Endodermal cell (in vitro differentiated cells): ENCODE measurements around the gene C4orf36. TPM values are rescaled to one million over a fixed set of nuclear protein-coding genes. Genes with fewer than 3 reads are reported as not detected.

Source experiments
- DNase-seq: peaks from one replicate; pipeline ENCODE4 v3.0.0-alpha.2; 2017
- H3K27ac ChIP-seq: 2 replicates; pipeline ENCODE4 v1.5.1; 2013; ENCODE audit warnings: mild to moderate bottlenecking, low read depth, low read length, moderate library complexity
- H3K27me3 ChIP-seq: 2 replicates; pipeline ENCODE4 v1.6.1; 2013; ENCODE audit warnings: mild to moderate bottlenecking, low read length, moderate library complexity; ENCODE audit not compliant: insufficient read depth, control insufficient read depth, poor library complexity, severe bottlenecking
- H3K36me3 ChIP-seq: 2 replicates; pipeline ENCODE4 v1.7.0; 2013; ENCODE audit warnings: mild to moderate bottlenecking, low read length, moderate library complexity; ENCODE audit not compliant: control insufficient read depth, insufficient read depth
- H3K4me1 ChIP-seq: one replicate; pipeline ENCODE4 v1.7.0; 2013; ENCODE audit warnings: low read length; ENCODE audit not compliant: control insufficient read depth, insufficient read depth
- H3K4me3 ChIP-seq: 2 replicates; pipeline ENCODE4 v1.5.1; 2013; ENCODE audit warnings: mild to moderate bottlenecking, low read length, moderate library complexity
- H3K9ac ChIP-seq: 2 replicates; pipeline ENCODE4 v1.6.1; 2013; ENCODE audit warnings: mild to moderate bottlenecking, low read length, moderate library complexity; ENCODE audit not compliant: poor library complexity, severe bottlenecking; ENCODE audit errors: extremely low read depth
- H3K9me3 ChIP-seq: 2 replicates; pipeline ENCODE4 v1.6.1; 2013; ENCODE audit warnings: mild to moderate bottlenecking, low read length, moderate library complexity; ENCODE audit not compliant: control insufficient read depth
- H3K27ac Mint-ChIP-seq: 2 replicates; pipeline ENCODE4 v1.8.0; 2020; ENCODE audit warnings: mixed read lengths
- H3K27me3 Mint-ChIP-seq: 2 replicates; pipeline ENCODE4 v1.8.0; 2021; ENCODE audit warnings: mild to moderate bottlenecking, mixed read lengths; ENCODE audit not compliant: insufficient read depth
- H3K36me3 Mint-ChIP-seq: 2 replicates; pipeline ENCODE4 v1.8.0; 2020; ENCODE audit warnings: low read depth, mixed read lengths
- H3K4me1 Mint-ChIP-seq: 2 replicates; pipeline ENCODE4 v1.8.0; 2020; ENCODE audit warnings: mixed read lengths
- H3K4me3 Mint-ChIP-seq: 2 replicates; pipeline ENCODE4 v1.8.0; 2020; ENCODE audit warnings: mild to moderate bottlenecking, moderate library complexity, mixed read lengths
- H3K9me3 Mint-ChIP-seq: 2 replicates; pipeline ENCODE4 v1.8.0; 2020; ENCODE audit warnings: mild to moderate bottlenecking, mixed read lengths
- CTCF ChIP-seq: fragments of 200-600 bp; sonication (generic); conservative IDR thresholded peaks from 2 replicates; pipeline ENCODE4 v1.5.0; 2021; ENCODE audit warnings: antibody characterized with exemption, mild to moderate bottlenecking
- WGBS, 2 experiments: methylation state at CpG; one replicate each; pipeline versions ENCODE4 v1.1.5 to v1.1.7; 2013; ENCODE audit warnings: missing lambda C conversion rate in 2 of 2, mixed read lengths in 1 of 2; ENCODE audit not compliant: insufficient coverage in 1 of 2, insufficient read length in 1 of 2; 5-methylcytosine and 5-hydroxymethylcytosine counted together
- total RNA-seq, 2 donors: library from RNA; stranded (reverse); fragmentation: NEBNext Ultra II Directional in 1 of 2; extraction: Animal tissue kit (Norgen Biotek cat#: 25700) in 1 of 2; gene quantifications; 2 replicates in 1 of 2; 3 replicates in 1 of 2; pipeline ENCODE4 v1.2.1, GENCODE V29; 2021

Gene C4orf36
- total RNA-seq, 2 donors from 2014 or later, result 2.2 to 3.7 TPM

GRCh38 chr4:86856896-86857295, 35.3 kb downstream of the C4orf36 start:
- no peak for DNase-seq
- WGBS, 2 experiments, result 67% methylated on average over 1 of the region's 1 CpG; no CpG with 5 or more reads in 1 of the 2 experiments
- Mint-ChIP-seq H3K9me3 (no peaks in the 10 kb centered on the region), H3K4me1 (peaks cover 24% of the 10 kb centered on the region), H3K36me3 (no peaks in the 10 kb centered on the region), H3K4me3 (no peak overlapping the region), H3K27me3 (peaks cover 11% of the 10 kb centered on the region), H3K27ac (no peak overlapping the region)
- Histone ChIP-seq H3K27me3 (no peaks in the 10 kb centered on the region), H3K9me3 (no peaks in the 10 kb centered on the region), H3K4me3 (no peak overlapping the region), H3K9ac (no peak overlapping the region), H3K36me3 (no peaks in the 10 kb centered on the region), H3K27ac (no peak overlapping the region), H3K4me1 (peaks cover 16% of the 10 kb centered on the region)
- TF ChIP-seq CTCF, result no peak

- no peak for DNase-seq
- Mint-ChIP-seq H3K27me3 (peaks cover 11% of the 10 kb centered on the region), H3K4me1 (peaks cover 22% of the 10 kb centered on the region), H3K4me3 (no peak overlapping the region), H3K36me3 (no peaks in the 10 kb centered on the region), H3K9me3 (no peaks in the 10 kb centered on the region), H3K27ac (no peak overlapping the region)
- no peak for TF ChIP-seq CTCF
- H3K36me3 ChIP-seq, result no peaks in the 10 kb centered on the region
- H3K27me3 ChIP-seq, result no peaks in the 10 kb centered on the region
- peaks cover 14% of the 10 kb centered on the region for H3K4me1 ChIP-seq
- WGBS, 2 experiments, result 88 to 94% methylated on average over 2 of the region's 2 CpGs
- no peak overlapping the region for H3K9ac ChIP-seq
- H3K4me3 ChIP-seq, result no peak overlapping the region
- H3K27ac ChIP-seq, result no peak overlapping the region
- no peaks in the 10 kb centered on the region for H3K9me3 ChIP-seq
Observed at GRCh38 chr4:86855572-86855971, 36.6 kb downstream of the C4orf36 start.

GRCh38 chr4:86853209-86853608, 39.0 kb downstream of the C4orf36 start:
- TF ChIP-seq CTCF, result no peak
- 91% methylated on average over 3 to 5 of the region's 5 CpGs for WGBS, 2 experiments

More at GRCh38 chr4:86853209-86853608, 39.0 kb downstream of the C4orf36 start:
- Histone ChIP-seq H3K9ac (no peak overlapping the region), H3K4me1 (peaks cover 7% of the 10 kb centered on the region), H3K4me3 (no peak overlapping the region), H3K27me3 (no peaks in the 10 kb centered on the region), H3K36me3 (no peaks in the 10 kb centered on the region), H3K9me3 (no peaks in the 10 kb centered on the region), H3K27ac (no peak overlapping the region)
- Mint-ChIP-seq H3K4me1 (peaks cover 13% of the 10 kb centered on the region), H3K4me3 (no peak overlapping the region), H3K27me3 (peaks cover 9% of the 10 kb centered on the region), H3K36me3 (no peaks in the 10 kb centered on the region), H3K9me3 (no peaks in the 10 kb centered on the region), H3K27ac (no peak overlapping the region)
- DNase-seq, result no peak
